ENCODE results near the gene MLST8. TPM values are rescaled to one million over a fixed set of nuclear protein-coding genes. Genes with fewer than 3 reads are reported as not detected.

Gene MLST8
- total RNA-seq, 2 experiments from 2014 or later, result 22.9 to 26.4 TPM

DNA sequence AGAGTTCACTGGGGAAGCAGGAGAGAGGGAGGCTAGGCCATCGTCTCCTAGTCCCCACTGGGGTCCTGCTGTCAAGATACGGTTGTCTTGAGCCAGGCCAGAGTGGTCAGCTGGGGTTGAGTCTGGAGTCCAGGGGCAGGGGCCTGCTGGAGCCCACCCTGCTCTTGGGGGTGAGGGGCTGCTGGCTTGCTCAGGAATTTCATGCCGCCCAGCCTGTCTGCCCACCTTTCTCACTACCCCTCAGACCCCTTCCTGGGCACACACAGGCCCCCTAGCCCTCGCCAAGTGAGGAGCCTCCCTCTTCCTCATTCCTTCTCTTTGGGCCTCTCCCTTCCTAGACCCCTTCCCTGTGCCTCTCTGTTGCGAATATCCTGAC is 48.4 kb upstream of the MLST8 start:
- peaks cover 19% of the 10 kb centered on the region for H3K36me3 Mint-ChIP-seq (ENCODE audit: low read depth)
- H3K9me3 ChIP-seq (ENCODE audit: control insufficient read depth in 1 of 2, insufficient read depth in 1 of 2, low read length in 2 of 2), result no peaks in the 10 kb centered on the region
- intact Hi-C loops (cut with DNase I, micrococcal nuclease), result loop anchor here (2.0 to 10.0 kb wide), 2 partner anchors 48 to 292 kb away; partner anchors contain the start of gene MLST8 (in 1 of the 2)
- CTCF ChIA-PET, result no interaction called here
- no peak overlapping the region for H3K27ac ChIP-seq (ENCODE audit: low read depth in 1 of 2, low read length in 2 of 2)
- H3K4me1 ChIP-seq (ENCODE audit: insufficient read depth, low read length), result peaks cover 68% of the 10 kb centered on the region
- no peaks in the 10 kb centered on the region for H3K27me3 ChIP-seq (ENCODE audit: control insufficient read depth in 1 of 2, insufficient read depth in 2 of 2, low read length in 2 of 2)
- peaks cover 9% of the 10 kb centered on the region for H3K36me3 ChIP-seq (ENCODE audit: insufficient read depth, low read length)
- H3K27ac Mint-ChIP-seq, result no peak overlapping the region
- no peaks in the 10 kb centered on the region for H3K9me3 Mint-ChIP-seq
- DNase-seq, result no peak
- no peaks in the 10 kb centered on the region for H3K27me3 Mint-ChIP-seq
- TF ChIP-seq, protein P1, sequence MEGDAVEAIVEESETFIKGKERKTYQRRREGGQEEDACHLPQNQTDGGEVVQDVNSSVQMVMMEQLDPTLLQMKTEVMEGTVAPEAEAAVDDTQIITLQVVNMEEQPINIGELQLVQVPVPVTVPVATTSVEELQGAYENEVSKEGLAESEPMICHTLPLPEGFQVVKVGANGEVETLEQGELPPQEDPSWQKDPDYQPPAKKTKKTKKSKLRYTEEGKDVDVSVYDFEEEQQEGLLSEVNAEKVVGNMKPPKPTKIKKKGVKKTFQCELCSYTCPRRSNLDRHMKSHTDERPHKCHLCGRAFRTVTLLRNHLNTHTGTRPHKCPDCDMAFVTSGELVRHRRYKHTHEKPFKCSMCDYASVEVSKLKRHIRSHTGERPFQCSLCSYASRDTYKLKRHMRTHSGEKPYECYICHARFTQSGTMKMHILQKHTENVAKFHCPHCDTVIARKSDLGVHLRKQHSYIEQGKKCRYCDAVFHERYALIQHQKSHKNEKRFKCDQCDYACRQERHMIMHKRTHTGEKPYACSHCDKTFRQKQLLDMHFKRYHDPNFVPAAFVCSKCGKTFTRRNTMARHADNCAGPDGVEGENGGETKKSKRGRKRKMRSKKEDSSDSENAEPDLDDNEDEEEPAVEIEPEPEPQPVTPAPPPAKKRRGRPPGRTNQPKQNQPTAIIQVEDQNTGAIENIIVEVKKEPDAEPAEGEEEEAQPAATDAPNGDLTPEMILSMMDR (IDR thresholded peaks at IDR 0.05), result no peak
- peaks cover 47% of the 10 kb centered on the region for H3K4me1 Mint-ChIP-seq (ENCODE audit: low read depth)
- H3K4me3 ChIP-seq (ENCODE audit: low read length), result no peak overlapping the region
- no peak for ATAC-seq (ENCODE audit: poor library complexity)
- POLR2A ChIA-PET, result interaction anchor here (2.5 to 2.8 kb wide), 2 partner anchors 147 to 192 kb away, joined by 30 to 41 read pairs; partner anchors contain the start of genes RPS2 and ZNF598
- H3K4me3 Mint-ChIP-seq, result peak overlapping the region; percentile 94

DNA sequence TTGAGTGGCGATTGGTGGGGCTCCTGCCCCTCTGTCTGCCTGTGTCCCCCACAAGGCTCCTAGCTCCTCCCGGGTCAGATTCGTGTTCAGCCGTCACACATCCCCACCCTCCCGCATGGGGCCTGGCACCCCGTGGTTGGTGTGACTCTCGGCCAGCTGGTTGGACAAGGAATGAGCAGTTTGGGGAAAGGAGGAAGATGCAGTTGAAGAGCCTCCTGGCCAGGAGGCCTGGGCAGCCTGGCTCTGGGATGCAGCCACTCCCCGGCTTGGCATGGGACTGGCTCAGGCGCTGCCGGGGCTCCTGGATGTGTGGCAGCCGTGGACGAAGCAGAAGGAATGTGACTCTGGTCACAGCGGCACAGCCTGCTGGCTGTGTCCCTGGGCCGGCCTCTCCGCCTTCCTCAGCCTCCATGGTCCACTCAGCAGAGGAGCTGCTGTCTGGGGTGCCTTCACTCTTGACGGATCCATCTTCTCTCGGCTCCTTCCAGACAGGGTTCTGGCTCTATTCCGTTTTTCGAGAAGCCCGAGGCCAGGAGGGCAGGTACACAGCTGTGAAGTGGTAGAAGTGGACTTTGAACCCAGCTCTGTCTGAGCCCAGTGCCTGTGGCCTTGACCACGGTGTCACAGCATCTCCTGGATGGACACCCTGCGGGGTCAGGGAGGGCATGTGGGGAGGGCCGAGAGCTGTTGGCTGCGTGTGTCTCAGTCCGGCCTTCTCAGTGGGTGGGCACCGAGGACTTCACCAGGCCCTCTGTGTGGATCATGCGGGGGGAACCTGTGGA is 47.6 kb upstream of the MLST8 start:
- H3K4me1 Mint-ChIP-seq (ENCODE audit: low read depth), result peaks cover 47% of the 10 kb centered on the region
- POLR2A ChIA-PET, result no interaction called here
- Histone ChIP-seq H3K36me3 (ENCODE audit: insufficient read depth, low read length) (peaks cover 9% of the 10 kb centered on the region), H3K4me3 (ENCODE audit: low read length) (no peak overlapping the region), H3K27me3 (ENCODE audit: control insufficient read depth in 1 of 2, insufficient read depth in 2 of 2, low read length in 2 of 2) (no peaks in the 10 kb centered on the region), H3K9me3 (ENCODE audit: control insufficient read depth in 1 of 2, insufficient read depth in 1 of 2, low read length in 2 of 2) (no peaks in the 10 kb centered on the region), H3K4me1 (ENCODE audit: insufficient read depth, low read length) (peaks cover 63% of the 10 kb centered on the region), H3K27ac (ENCODE audit: low read depth in 1 of 2, low read length in 2 of 2) (no peak overlapping the region)
- H3K27ac Mint-ChIP-seq, result peak overlapping the region; percentile 24
- TF ChIP-seq, protein P1 (IDR thresholded peaks at IDR 0.05), result no peak
- H3K27me3 Mint-ChIP-seq, result no peaks in the 10 kb centered on the region
- peaks cover 19% of the 10 kb centered on the region for H3K36me3 Mint-ChIP-seq (ENCODE audit: low read depth)
- DNase-seq, result no peak
- intact Hi-C loops (cut with DNase I, micrococcal nuclease), result loop anchor here (2.0 to 10.0 kb wide), 2 partner anchors 47 to 293 kb away; partner anchors contain the start of gene MLST8 (in 1 of the 2)
- no peaks in the 10 kb centered on the region for H3K9me3 Mint-ChIP-seq
- no peak for ATAC-seq (ENCODE audit: poor library complexity)
- CTCF ChIA-PET, result no interaction called here
- H3K4me3 Mint-ChIP-seq, result peak overlapping the region; percentile 82

DNA sequence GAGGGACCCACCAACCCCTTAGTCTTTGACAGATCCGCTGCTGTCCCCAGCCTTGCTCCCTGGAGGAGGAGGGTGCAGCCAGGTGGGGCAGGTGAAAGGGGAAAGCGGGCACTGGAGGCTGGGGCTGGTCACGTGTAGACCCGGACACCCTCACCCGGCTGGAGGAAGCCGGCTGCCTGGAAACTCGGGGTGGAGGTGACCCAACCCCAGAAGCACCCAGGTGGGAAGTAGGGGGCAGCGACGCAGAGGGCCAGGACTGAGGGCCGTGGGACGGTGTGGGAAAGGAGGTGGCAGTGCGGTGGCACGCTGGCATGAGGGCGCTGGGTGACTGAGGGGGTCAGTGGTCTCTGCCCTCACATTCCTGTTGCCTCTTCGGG is 47.0 kb upstream of the MLST8 start:
- CTCF ChIA-PET, result no interaction called here

More for the DNA sequence above, 47.0 kb upstream of the MLST8 start:
- POLR2A ChIA-PET, result no interaction called here
- DNase-seq (no peak), ATAC-seq (ENCODE audit: poor library complexity) (no peak)
- peaks cover 63% of the 10 kb centered on the region for H3K4me1 ChIP-seq (ENCODE audit: insufficient read depth, low read length)
- no peaks in the 10 kb centered on the region for H3K9me3 ChIP-seq (ENCODE audit: control insufficient read depth in 1 of 2, insufficient read depth in 1 of 2, low read length in 2 of 2)
- Mint-ChIP-seq H3K4me1 (ENCODE audit: low read depth) (peaks cover 41% of the 10 kb centered on the region), H3K27ac (peak overlapping the region; percentile 24), H3K36me3 (ENCODE audit: low read depth) (peaks cover 19% of the 10 kb centered on the region), H3K4me3 (no peak overlapping the region), H3K9me3 (no peaks in the 10 kb centered on the region), H3K27me3 (no peaks in the 10 kb centered on the region)
- TF ChIP-seq, protein P1 (IDR thresholded peaks at IDR 0.05), result no peak
- no peak overlapping the region for H3K4me3 ChIP-seq (ENCODE audit: low read length)
- intact Hi-C loops (cut with DNase I, micrococcal nuclease), result loop anchor here in 1 of 2 experiments (10.0 kb wide), 1 partner anchor 293 kb away; no protein-coding TSS in a partner anchor
- H3K36me3 ChIP-seq (ENCODE audit: insufficient read depth, low read length), result peaks cover 9% of the 10 kb centered on the region
- no peak overlapping the region for H3K27ac ChIP-seq (ENCODE audit: low read depth in 1 of 2, low read length in 2 of 2)
- H3K27me3 ChIP-seq (ENCODE audit: control insufficient read depth in 1 of 2, insufficient read depth in 2 of 2, low read length in 2 of 2), result no peaks in the 10 kb centered on the region
